ENCODE measurements around the gene GJB1. TPM values are rescaled to one million over a fixed set of nuclear protein-coding genes. Genes with fewer than 3 reads are reported as not detected.

Gene GJB1
- total RNA-seq, 6 donors from 2014 or later: 1.4 to 4.0 (median 2.7) TPM; not detected in 3

DNA sequence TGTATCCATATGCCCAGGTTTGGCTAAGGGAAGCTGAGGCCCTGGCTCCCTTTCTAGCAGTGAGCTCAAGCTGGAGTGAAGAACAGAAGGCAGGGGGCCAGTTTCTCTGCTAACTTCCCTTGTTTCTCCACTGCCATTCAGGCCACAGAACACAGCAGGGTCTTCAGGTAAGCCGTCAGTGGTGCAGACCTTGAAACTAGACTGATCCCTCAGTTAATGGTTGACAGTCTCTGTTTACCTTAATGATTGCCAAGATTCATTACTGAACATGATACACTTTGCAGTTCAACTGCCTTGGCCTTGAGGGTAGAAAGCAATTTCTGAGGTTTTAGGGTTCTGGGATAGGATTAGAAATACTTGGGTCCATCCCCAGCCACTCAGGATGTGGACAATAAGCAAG lies 8.9 kb upstream of the GJB1 start:
- Histone ChIP-seq H3K36me3 (no peaks in the 10 kb centered on the region), H3K27ac (no peak overlapping the region)
- ATAC-seq (ENCODE audit: low FRiP score in 2 of 2): no peak

DNA sequence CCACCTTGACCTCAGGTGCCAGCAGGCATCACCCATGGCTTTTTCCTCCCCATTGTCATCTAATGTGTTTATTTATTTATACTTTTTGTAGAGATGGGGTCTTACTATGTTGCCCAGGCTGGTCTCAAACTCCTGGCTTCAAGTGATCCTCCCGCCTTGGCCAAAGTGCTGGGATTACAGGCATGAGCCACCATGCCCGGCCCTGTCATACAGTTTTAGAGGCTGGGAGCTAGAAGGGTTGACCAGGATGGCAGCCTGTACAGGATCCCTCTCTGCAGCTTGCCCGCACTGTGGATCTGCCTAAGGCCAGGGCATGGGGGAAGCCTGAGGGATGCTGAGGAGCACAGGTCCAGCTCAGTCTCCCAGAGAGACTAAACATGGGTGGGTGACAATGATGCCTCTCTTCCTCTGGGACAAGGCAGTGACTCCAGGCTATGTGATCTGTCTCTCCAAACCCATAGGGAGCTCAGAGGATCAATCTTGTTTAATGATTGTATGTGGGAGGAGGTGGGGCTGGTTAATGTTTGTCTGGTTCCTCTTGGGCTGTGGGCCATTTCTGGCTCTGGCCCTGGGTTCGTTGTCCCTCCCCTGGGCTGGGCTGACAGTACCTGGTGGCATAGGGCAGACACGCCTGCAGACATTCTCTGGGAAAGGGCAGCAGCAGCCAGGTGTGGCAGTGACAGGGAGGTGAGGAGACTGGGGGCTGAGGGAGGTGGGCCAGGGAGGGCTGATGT lies 8.3 kb upstream of the GJB1 start:
- TF ChIP-seq, protein P1, sequence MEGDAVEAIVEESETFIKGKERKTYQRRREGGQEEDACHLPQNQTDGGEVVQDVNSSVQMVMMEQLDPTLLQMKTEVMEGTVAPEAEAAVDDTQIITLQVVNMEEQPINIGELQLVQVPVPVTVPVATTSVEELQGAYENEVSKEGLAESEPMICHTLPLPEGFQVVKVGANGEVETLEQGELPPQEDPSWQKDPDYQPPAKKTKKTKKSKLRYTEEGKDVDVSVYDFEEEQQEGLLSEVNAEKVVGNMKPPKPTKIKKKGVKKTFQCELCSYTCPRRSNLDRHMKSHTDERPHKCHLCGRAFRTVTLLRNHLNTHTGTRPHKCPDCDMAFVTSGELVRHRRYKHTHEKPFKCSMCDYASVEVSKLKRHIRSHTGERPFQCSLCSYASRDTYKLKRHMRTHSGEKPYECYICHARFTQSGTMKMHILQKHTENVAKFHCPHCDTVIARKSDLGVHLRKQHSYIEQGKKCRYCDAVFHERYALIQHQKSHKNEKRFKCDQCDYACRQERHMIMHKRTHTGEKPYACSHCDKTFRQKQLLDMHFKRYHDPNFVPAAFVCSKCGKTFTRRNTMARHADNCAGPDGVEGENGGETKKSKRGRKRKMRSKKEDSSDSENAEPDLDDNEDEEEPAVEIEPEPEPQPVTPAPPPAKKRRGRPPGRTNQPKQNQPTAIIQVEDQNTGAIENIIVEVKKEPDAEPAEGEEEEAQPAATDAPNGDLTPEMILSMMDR (IDR thresholded peaks at IDR 0.05): no peak
- TF ChIP-seq POLR2AphosphoS5 (IDR thresholded peaks at IDR 0.05) (no peak), POLR2A (IDR thresholded peaks at IDR 0.05) (no peak), EP300 (IDR thresholded peaks at IDR 0.05) (no peak)
- Histone ChIP-seq H3K4me3 (no peak overlapping the region), H3K4me1 (no peaks in the 10 kb centered on the region), H3K27ac (no peak overlapping the region), H3K36me3 (no peaks in the 10 kb centered on the region), H3K9me3 (no peaks in the 10 kb centered on the region), H3K27me3 (no peaks in the 10 kb centered on the region)
- peak in 1 of 2 donors; percentile 35 for ATAC-seq (ENCODE audit: low FRiP score in 2 of 2)
- DNase-seq: no peak
- WGBS, 2 donors: 70 to 71% methylated on average over 2 to 5 of the region's 5 CpGs

More for the DNA sequence above, 8.9 kb upstream of the GJB1 start:
- H3K9me3 ChIP-seq: no peaks in the 10 kb centered on the region
- 71% methylated on average over 1 of the region's 1 CpG; no CpG with 5 or more reads in 1 of the 2 donors for WGBS, 2 donors
- no peaks in the 10 kb centered on the region for H3K4me1 ChIP-seq
- TF ChIP-seq POLR2A (IDR thresholded peaks at IDR 0.05) (no peak), POLR2AphosphoS5 (IDR thresholded peaks at IDR 0.05) (no peak), EP300 (IDR thresholded peaks at IDR 0.05) (no peak)
- TF ChIP-seq, protein P1 (IDR thresholded peaks at IDR 0.05): no peak
- H3K27me3 ChIP-seq: no peaks in the 10 kb centered on the region
- no peak overlapping the region for H3K4me3 ChIP-seq
- DNase-seq: no peak

DNA sequence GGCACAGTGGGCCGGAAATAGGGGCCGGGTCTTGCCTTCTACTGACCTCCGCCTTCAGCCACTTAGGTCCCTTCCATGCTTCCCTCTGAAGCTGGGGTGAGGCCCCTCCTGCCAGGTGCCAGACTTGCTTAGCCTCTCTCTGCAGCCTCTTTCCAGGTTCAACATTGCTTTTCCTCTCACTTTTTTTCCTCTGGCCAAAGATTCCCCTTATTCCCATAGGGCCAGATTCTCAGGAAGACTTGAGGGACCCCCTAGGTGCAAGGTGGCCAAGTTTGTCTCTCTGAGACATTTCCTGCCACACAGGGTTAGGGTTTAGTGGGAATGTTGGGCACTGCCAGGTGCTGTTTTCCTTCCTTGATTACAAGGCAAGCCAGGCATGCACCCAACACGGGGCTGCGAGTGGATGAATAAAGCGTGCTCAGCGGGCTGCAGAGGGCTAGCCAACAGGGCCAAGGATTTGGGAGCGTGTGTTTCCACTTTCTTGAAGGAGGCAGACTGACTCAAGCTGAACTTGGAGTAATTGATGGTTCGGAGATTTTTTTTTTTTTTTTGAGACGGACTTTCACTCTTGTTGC lies 7.6 kb upstream of the GJB1 start:
- WGBS, 2 donors: 75 to 78% methylated on average over 7 to 10 of the region's 10 CpGs
- Histone ChIP-seq H3K36me3 (no peaks in the 10 kb centered on the region), H3K27me3 (no peaks in the 10 kb centered on the region), H3K9me3 (no peaks in the 10 kb centered on the region), H3K4me1 (no peaks in the 10 kb centered on the region), H3K27ac (no peak overlapping the region), H3K4me3 (no peak overlapping the region)
- DNase-seq: no peak
- no peak for TF ChIP-seq POLR2A (IDR thresholded peaks at IDR 0.05)
- TF ChIP-seq, protein P1 (IDR thresholded peaks at IDR 0.05): no peak
- TF ChIP-seq POLR2AphosphoS5 (IDR thresholded peaks at IDR 0.05): no peak
- no peak for TF ChIP-seq EP300 (IDR thresholded peaks at IDR 0.05)
- peak in 1 of 2 donors; percentile 39 for ATAC-seq (ENCODE audit: low FRiP score in 2 of 2)

DNA sequence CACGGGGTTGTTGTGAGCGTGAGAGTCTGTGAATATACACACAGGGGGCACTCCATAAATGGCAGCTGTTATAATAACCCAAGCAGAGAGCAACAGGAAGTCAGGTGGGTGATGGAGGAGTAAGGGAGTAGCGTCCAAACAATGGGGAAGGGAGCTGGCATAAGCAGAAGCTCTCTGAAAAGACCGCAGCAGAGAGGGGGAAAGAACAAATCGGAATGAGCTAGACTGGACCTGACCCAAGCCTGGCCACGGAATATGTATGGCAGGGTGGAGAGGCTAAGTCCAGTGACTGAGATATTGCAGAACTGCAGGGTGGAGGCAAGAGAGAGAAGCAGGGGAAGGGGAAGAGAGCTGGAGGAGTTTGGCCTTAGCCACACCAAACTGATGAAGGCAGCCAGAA lies 6.5 kb upstream of the GJB1 start:
- TF ChIP-seq POLR2A (IDR thresholded peaks at IDR 0.05) (no peak), POLR2AphosphoS5 (IDR thresholded peaks at IDR 0.05) (no peak), EP300 (IDR thresholded peaks at IDR 0.05) (no peak)
- TF ChIP-seq, protein P1 (IDR thresholded peaks at IDR 0.05): no peak
- no peaks in the 10 kb centered on the region for H3K4me1 ChIP-seq
- H3K27ac ChIP-seq: no peak overlapping the region
- H3K36me3 ChIP-seq: no peaks in the 10 kb centered on the region
- ATAC-seq (ENCODE audit: low FRiP score in 2 of 2) (no peak), DNase-seq (no peak)
- H3K4me3 ChIP-seq: no peak overlapping the region
- whole genome bisulfite sequencing, 2 donors: 16 to 44% methylated on average over 5 to 6 of the region's 6 CpGs
- H3K9me3 ChIP-seq: no peaks in the 10 kb centered on the region
- no peaks in the 10 kb centered on the region for H3K27me3 ChIP-seq

All from upper lobe of left lung (tissue), 6 donors.